ENCODE results near the gene RFPL3.

RFPL3 gene

DNA sequence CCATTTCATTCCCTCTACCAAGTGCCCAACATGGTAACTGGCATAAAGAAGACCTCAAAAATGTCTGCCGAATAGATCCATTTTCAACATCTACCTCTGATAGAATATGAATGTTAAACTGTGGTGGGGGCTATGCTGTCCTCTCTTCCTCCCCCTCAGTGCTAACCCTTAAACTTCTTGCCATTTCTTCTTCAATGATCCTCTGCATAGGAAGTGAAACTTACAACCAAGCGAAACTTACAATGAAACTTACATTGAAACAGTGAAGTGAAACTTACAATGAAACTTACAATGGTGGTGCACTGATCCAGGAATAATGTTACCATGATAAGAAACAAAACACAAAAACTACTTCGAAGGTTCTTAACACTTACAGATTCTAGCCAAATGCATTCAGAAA is 49.6 kb downstream of the RFPL3 start:
- no peak for DNase-seq (ENCODE audit: insufficient read length, low spot score)

GRCh38 chr22:32407936-32408335 is 50.3 kb downstream of the RFPL3 start:
- FAIRE-seq, result no peak
- no peak for DNase-seq (ENCODE audit: insufficient read length, low spot score)

More for the DNA sequence above, 49.6 kb downstream of the RFPL3 start:
- FAIRE-seq, result peak; percentile 84

- FAIRE-seq (no peak), DNase-seq (ENCODE audit: insufficient read length, low spot score) (no peak)
Observed at GRCh38 chr22:32409977-32410376, 52.3 kb downstream of the RFPL3 start.

GRCh38 chr22:32410459-32410858 is 52.8 kb downstream of the RFPL3 start:
- no peak for FAIRE-seq
- DNase-seq (ENCODE audit: insufficient read length, low spot score), result no peak

All from GM19239 (cell line).